Loucy (cell line): ENCODE measurements around the gene ATP5MC2.

Experiments used
- H2AFZ ChIP-seq: fragments of 200-600 bp; sonication (generic); 2 replicates; pipeline ENCODE4 v1.6.0; 2016; ENCODE audit warnings: antibody characterized with exemption, mild to moderate bottlenecking, low read length, moderate library complexity
- H3F3A ChIP-seq: fragments of 200-600 bp; 2 replicates; pipeline ENCODE4 v1.6.0; 2016; ENCODE audit warnings: antibody characterized with exemption, low read depth, mild to moderate bottlenecking
- H3K27me3 ChIP-seq: fragments of 200-600 bp; sonication (generic); 2 replicates; pipeline ENCODE4 v1.6.1; 2014; ENCODE audit warnings: low read length, mild to moderate bottlenecking; ENCODE audit not compliant: insufficient read depth, poor library complexity, severe bottlenecking
- H3K36me3 ChIP-seq: fragments of 200-600 bp; sonication (generic); 2 replicates; pipeline ENCODE4 v1.6.1; 2016; ENCODE audit warnings: low read length; ENCODE audit not compliant: insufficient read depth
- H3K4me1 ChIP-seq: fragments of 200-600 bp; sonication (generic); 2 replicates; pipeline ENCODE4 v1.5.1; 2014; ENCODE audit warnings: low read length, mild to moderate bottlenecking; ENCODE audit not compliant: insufficient read depth, poor library complexity, severe bottlenecking
- H3K4me2 ChIP-seq: fragments of 200-600 bp; sonication (generic); 2 replicates; pipeline ENCODE4 v1.6.0; 2014; ENCODE audit warnings: antibody characterized with exemption, low read length, low read depth, mild to moderate bottlenecking; ENCODE audit not compliant: poor library complexity, severe bottlenecking
- H3K4me3 ChIP-seq: fragments of 200-600 bp; sonication (generic); 2 replicates; pipeline ENCODE4 v1.5.1; 2014; ENCODE audit warnings: low read length, mild to moderate bottlenecking, mixed read lengths; ENCODE audit not compliant: poor library complexity, severe bottlenecking
- H3K79me2 ChIP-seq: fragments of 200-600 bp; sonication (generic); 2 replicates; pipeline ENCODE4 v1.6.1; 2014; ENCODE audit warnings: low read length; ENCODE audit not compliant: insufficient read depth
- H3K9ac ChIP-seq: fragments of 200-600 bp; sonication (generic); 2 replicates; pipeline ENCODE4 v1.6.0; 2014; ENCODE audit warnings: mild to moderate bottlenecking, low read depth, low read length, moderate library complexity; ENCODE audit not compliant: poor library complexity, severe bottlenecking
- H3K9me2 ChIP-seq: fragments of 200-600 bp; sonication (generic); replicated peaks from 2 replicates; pipeline ENCODE4 v1.6.1; 2016; ENCODE audit warnings: low read depth, low read length, mixed read lengths
- H3K9me3 ChIP-seq: fragments of 200-600 bp; sonication (generic); 2 replicates; pipeline ENCODE4 v1.6.1; 2014; ENCODE audit warnings: mild to moderate bottlenecking, antibody characterized with exemption, low read length, low read depth; ENCODE audit not compliant: insufficient read depth
- H4K20me1 ChIP-seq: fragments of 200-600 bp; sonication (generic); 2 replicates; pipeline ENCODE4 v1.6.0; 2014; ENCODE audit warnings: antibody characterized with exemption, low read length, mild to moderate bottlenecking; ENCODE audit not compliant: insufficient read depth, poor library complexity, severe bottlenecking
- CTCF ChIP-seq: fragments of 200-600 bp; sonication (generic); conservative IDR thresholded peaks from 2 replicates; pipeline ENCODE4 v1.5.1; 2014; ENCODE audit warnings: mild to moderate bottlenecking, antibody characterized with exemption, low read length
- EZH2phosphoT487 ChIP-seq: fragments of 200-600 bp; IDR thresholded peaks from 2 replicates; pipeline ENCODE4 v1.6.1; 2018; ENCODE audit warnings: antibody characterized with exemption, mild to moderate bottlenecking, moderate library complexity, borderline replicate concordance

ATP5MC2 gene

GRCh38 chr12:53644133-53644532, 31.8 kb downstream of the ATP5MC2 start:
- no peaks in the 10 kb centered on the region for H3F3A ChIP-seq
- H2AFZ ChIP-seq, result no peak overlapping the region
- no peaks in the 10 kb centered on the region for H3K79me2 ChIP-seq
- H3K9me3 ChIP-seq, result no peaks in the 10 kb centered on the region; the same call in 1 of the 2 replicates
- H3K36me3 ChIP-seq, result no peaks in the 10 kb centered on the region
- no peak for TF ChIP-seq EZH2phosphoT487
- TF ChIP-seq CTCF, result no peak
- H4K20me1 ChIP-seq, result no peaks in the 10 kb centered on the region
- no peak overlapping the region for H3K9ac ChIP-seq
- H3K27me3 ChIP-seq, result no peaks in the 10 kb centered on the region
- no peaks in the 10 kb centered on the region for H3K4me1 ChIP-seq
- no peak overlapping the region for H3K4me3 ChIP-seq
- no peaks in the 10 kb centered on the region for H3K9me2 ChIP-seq
- H3K4me2 ChIP-seq, result no peak overlapping the region

GRCh38 chr12:53643232-53643979, 32.5 kb downstream of the ATP5MC2 start:
- no peaks in the 10 kb centered on the region for H3K79me2 ChIP-seq
- H3K9ac ChIP-seq, result no peak overlapping the region
- no peaks in the 10 kb centered on the region for H3K4me1 ChIP-seq
- no peaks in the 10 kb centered on the region; the same call in 1 of the 2 replicates for H3K9me3 ChIP-seq
- no peaks in the 10 kb centered on the region for H3F3A ChIP-seq
- TF ChIP-seq CTCF (no peak), EZH2phosphoT487 (no peak)
- H3K36me3 ChIP-seq, result no peaks in the 10 kb centered on the region
- no peak overlapping the region for H2AFZ ChIP-seq
- no peaks in the 10 kb centered on the region for H3K9me2 ChIP-seq
- H4K20me1 ChIP-seq, result no peaks in the 10 kb centered on the region
- no peak overlapping the region for H3K4me3 ChIP-seq
- H3K27me3 ChIP-seq, result no peaks in the 10 kb centered on the region
- no peak overlapping the region for H3K4me2 ChIP-seq

- H3K79me2 ChIP-seq, result no peaks in the 10 kb centered on the region
- H2AFZ ChIP-seq, result no peak overlapping the region
- no peak overlapping the region for H3K4me2 ChIP-seq
- no peak overlapping the region for H3K4me3 ChIP-seq
- no peaks in the 10 kb centered on the region for H3K9me2 ChIP-seq
- no peaks in the 10 kb centered on the region for H3F3A ChIP-seq
- TF ChIP-seq EZH2phosphoT487 (no peak), CTCF (no peak)
- H3K4me1 ChIP-seq, result no peaks in the 10 kb centered on the region
- H3K27me3 ChIP-seq, result no peaks in the 10 kb centered on the region
- no peaks in the 10 kb centered on the region for H4K20me1 ChIP-seq
- no peak overlapping the region for H3K9ac ChIP-seq
- no peaks in the 10 kb centered on the region for H3K36me3 ChIP-seq
- H3K9me3 ChIP-seq, result no peaks in the 10 kb centered on the region
These were observed 37.8 kb downstream of the ATP5MC2 start for GRCh38 chr12:53638057-53638456.
